Islet of Langerhans (tissue), 1 donor: ENCODE measurements around the gene BAHD1.

ENCODE experiments used
- FAIRE-seq: peaks from one replicate; lab custom pipeline; 2011; peaks lifted over from hg19 to GRCh38; lab: Jason Lieb, UNC

BAHD1 gene

GRCh38 chr15:40498891-40499290 is 58.1 kb downstream of the BAHD1 start:
- no peak for FAIRE-seq

DNA sequence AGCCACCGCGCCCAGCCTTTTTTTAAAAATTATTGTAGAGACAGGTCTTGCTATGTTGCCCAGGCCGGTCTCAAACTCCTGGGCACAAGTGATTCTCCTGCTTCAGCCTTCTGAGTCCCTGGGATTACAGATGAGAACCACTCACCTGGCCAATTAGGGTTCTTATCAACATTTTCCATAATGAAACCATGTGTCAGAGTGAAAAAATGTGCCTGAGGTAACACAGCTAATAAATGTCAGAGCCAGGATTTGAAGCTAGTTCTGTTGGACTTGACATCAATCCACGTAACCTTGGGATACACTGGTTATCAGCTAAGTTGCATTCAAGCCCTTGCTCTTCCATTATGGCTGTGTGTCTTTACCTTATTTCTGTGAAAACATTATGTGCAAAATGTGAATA is 59.2 kb downstream of the BAHD1 start:
- no peak for FAIRE-seq

DNA sequence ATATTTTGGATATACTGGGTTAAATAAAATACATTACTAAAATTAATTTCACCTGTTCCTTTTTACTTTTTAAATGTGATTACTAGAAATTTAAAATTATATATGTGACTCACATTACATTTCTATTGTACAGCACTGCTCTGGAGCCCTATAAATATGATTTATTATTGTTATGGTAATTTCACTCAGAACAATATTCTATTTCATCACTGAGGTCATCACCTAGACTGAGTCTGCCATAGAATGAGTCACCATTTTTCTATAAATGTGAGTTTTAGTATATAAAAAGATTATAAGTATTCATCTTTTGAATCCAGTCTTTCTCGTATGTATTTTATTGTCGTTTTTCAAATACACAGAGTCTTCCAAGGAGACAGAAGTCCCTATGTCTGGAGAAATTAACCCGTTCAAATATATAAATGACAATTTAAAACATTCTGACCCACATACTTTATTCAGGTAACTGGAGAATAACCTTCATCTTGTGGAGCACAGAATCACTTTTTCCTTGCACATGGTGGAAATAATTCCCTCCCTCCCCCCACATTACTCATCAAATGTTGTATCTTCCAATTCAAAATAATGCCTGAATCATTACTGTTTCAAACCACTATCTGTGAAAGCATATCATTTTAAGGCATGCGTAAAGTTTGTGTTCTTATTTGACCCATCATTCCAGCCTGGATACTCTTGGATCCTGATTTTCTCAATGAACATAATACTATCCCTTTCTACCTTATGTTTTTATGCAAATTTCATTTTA is 60.0 kb downstream of the BAHD1 start:
- FAIRE-seq: no peak

GRCh38 chr15:40501487-40501886 is 60.7 kb downstream of the BAHD1 start:
- FAIRE-seq: no peak

GRCh38 chr15:40506964-40507571 is 66.3 kb downstream of the BAHD1 start:
- no peak for FAIRE-seq

DNA sequence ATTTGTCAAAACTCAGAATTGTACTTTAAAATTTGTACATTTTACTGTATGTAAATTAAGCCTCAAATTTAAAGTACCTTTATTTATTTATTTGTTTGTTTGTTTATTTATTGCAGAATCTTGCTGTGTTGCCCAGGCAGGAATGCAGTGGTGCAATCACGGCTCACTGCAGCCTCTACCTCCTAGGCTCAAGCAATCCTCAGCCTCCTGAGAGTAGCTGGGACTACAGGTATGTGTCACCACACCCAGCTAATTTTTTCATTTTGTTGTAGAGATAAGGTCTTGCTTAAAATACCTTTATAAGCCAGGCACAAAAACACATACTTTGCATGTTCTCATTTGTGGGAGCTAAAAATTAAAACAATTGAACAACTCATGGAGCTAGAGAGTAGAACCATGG is 67.5 kb downstream of the BAHD1 start:
- no peak for FAIRE-seq

- no peak for FAIRE-seq
These were observed 69.4 kb downstream of the BAHD1 start for GRCh38 chr15:40510201-40510600.

GRCh38 chr15:40511093-40511471 is 70.3 kb downstream of the BAHD1 start:
- no peak for FAIRE-seq

- FAIRE-seq: no peak
These were observed 70.8 kb downstream of the BAHD1 start for GRCh38 chr15:40511472-40512133.

- no peak for FAIRE-seq
These were observed 71.7 kb downstream of the BAHD1 start for GRCh38 chr15:40512440-40512839.

DNA sequence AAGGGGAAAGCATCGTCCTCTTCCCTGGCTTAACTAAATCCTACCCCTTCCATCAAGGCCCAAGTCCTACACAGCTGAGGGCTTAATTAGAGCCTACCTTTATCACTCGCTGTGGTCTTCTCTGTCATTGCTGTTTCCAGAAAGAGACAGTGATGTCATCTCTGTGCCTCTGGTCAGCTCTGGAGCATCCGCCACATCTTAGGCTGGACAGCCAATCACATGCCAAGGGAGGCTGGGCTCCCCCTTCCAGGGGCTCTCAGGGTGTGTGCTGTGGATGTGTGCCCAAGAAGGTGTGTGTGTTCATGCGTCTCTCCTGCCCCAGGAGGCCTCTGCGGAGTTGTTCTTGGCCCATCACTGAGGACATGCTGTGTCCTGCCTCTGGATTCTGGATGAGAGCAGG is 72.9 kb downstream of the BAHD1 start:
- FAIRE-seq: no peak

DNA sequence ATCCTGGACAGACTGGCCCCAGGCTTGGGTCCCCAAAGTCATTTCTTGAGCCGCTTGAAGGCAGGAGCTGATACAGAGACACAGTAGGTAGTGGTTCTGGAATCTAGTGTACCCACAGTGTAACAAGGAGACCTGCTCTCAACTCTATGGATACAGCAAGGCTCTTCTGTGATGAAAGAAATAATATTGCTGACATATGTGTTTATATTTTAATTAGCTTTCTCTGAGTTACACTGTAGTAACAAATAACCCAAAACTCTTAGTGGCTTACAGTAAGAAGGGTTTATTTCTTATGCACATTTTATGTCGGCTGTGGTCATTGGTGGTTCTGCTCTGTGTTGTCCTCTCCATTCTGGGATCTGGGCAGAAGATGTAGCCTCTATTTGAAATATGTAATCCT is 75.6 kb downstream of the BAHD1 start:
- no peak for FAIRE-seq
